ENCODE data around the gene CA5B. TPM values are rescaled to one million over a fixed set of nuclear protein-coding genes. Genes with fewer than 3 reads are reported as not detected.

The CA5B gene
- total RNA-seq, 1 experiment from 2014 or later, result 12.1 TPM

DNA sequence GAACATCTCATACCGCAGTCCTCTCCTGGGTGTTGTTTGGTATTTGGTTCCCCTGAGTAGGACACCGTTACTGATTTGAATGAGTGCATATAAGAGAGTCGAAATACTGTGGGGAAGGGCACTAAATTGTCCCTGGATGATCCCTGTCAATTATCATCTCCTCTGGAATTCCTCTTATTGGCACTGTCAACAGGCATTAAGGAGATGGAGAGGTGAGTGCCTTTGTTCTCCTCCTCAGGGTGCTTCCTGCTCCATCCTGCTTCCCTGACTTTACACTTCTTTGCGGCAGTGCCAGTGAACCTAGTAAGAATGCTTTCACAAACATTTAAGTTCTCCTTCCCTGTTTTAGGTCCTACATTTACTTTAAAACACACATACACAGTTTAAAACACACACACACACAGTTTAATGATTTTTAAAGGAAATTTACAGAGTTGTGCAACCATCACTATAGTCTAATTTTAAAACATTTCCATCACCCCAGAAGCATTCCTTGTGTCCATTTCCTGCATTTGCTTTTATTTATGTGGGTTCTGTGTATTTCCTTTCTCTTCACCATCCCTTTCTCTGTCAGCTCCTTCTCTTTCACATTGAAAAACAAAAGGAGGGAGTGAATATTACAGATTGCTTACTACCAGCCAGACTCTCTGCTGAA is 31.4 kb downstream of the CA5B start:
- H3F3A ChIP-seq (ENCODE audit: insufficient read depth, low read depth), result no peaks in the 10 kb centered on the region
- H3K4me3 ChIP-seq, result no peak overlapping the region
- no peak overlapping the region for H2AFZ ChIP-seq
- CTCF ChIA-PET, result no interaction called here
- H3K4me2 ChIP-seq, result no peak overlapping the region
- no TSS peak for BruUV-seq (replicated peaks)
- H3K4me1 ChIP-seq (replicated peaks; ENCODE audit: insufficient read depth), result no peaks in the 10 kb centered on the region
- no peaks in the 10 kb centered on the region for H4K20me1 ChIP-seq (ENCODE audit: insufficient read depth)
- H3K27me3 ChIP-seq (ENCODE audit: insufficient read depth, low read depth), result no peaks in the 10 kb centered on the region
- no peaks in the 10 kb centered on the region for H3K36me3 ChIP-seq (ENCODE audit: low read depth)
- no peak for TF ChIP-seq EZH2 (IDR thresholded peaks at IDR 0.05; ENCODE audit: low read depth)
- TF ChIP-seq, protein P1, sequence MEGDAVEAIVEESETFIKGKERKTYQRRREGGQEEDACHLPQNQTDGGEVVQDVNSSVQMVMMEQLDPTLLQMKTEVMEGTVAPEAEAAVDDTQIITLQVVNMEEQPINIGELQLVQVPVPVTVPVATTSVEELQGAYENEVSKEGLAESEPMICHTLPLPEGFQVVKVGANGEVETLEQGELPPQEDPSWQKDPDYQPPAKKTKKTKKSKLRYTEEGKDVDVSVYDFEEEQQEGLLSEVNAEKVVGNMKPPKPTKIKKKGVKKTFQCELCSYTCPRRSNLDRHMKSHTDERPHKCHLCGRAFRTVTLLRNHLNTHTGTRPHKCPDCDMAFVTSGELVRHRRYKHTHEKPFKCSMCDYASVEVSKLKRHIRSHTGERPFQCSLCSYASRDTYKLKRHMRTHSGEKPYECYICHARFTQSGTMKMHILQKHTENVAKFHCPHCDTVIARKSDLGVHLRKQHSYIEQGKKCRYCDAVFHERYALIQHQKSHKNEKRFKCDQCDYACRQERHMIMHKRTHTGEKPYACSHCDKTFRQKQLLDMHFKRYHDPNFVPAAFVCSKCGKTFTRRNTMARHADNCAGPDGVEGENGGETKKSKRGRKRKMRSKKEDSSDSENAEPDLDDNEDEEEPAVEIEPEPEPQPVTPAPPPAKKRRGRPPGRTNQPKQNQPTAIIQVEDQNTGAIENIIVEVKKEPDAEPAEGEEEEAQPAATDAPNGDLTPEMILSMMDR (conservative IDR thresholded peaks at IDR 0.05), result no peak
- intact Hi-C loops (cut with micrococcal nuclease; ENCODE audit: unreplicated experiment), result no loop called here
- H3K79me2 ChIP-seq (ENCODE audit: low read depth), result no peaks in the 10 kb centered on the region
- no peaks in the 10 kb centered on the region for H3K9me2 ChIP-seq (ENCODE audit: insufficient read depth)
- no peak for DNase-seq
- H3K27ac ChIP-seq, result no peak overlapping the region
- H3K9me3 ChIP-seq (ENCODE audit: insufficient read depth, low read depth), result no peaks in the 10 kb centered on the region
- POLR2A ChIA-PET (ENCODE audit: unreplicated experiment), result no interaction called here

DNA sequence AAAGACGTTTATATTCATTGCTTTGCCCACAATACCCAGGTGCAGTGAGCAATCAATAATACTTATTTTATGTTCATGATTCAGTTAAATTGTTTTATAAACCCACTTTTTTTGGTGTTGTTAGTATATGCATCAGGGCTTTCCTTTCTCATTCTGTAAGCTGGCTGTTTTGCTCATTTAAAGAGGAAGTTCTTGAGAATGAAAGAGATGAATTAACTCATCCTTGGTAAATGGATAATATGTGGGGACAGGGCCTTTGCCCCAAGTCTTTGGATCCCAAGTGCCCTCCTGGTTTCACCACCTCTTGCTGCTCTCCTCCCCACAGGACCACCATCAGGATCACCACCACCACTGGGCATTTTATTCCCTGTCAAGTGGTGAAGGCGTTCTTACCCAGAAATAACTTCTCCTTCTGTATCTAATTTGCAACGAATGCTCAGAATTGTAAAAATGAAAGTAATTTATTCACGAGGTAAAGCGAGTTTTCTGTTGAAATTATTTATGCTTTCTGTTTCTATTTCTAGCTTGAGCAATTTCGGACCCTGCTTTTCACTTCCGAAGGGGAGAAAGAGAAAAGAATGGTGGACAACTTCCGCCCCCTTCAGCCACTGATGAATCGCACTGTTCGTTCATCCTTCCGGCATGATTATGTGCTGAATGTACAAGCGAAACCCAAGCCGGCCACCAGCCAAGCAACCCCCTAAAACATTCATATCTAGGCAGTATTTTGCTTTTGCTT is 44.1 kb downstream of the CA5B start:
- no peak for TF ChIP-seq EZH2 (IDR thresholded peaks at IDR 0.05; ENCODE audit: low read depth)
- TF ChIP-seq, protein P1 (conservative IDR thresholded peaks at IDR 0.05), result no peak
- POLR2A ChIA-PET (ENCODE audit: unreplicated experiment), result no interaction called here
- intact Hi-C loops (cut with micrococcal nuclease; ENCODE audit: unreplicated experiment), result no loop called here
- H3K79me2 ChIP-seq (ENCODE audit: low read depth), result no peaks in the 10 kb centered on the region
- H3K27ac ChIP-seq, result no peak overlapping the region
- CTCF ChIA-PET, result no interaction called here
- no peaks in the 10 kb centered on the region for H3K9me3 ChIP-seq (ENCODE audit: insufficient read depth, low read depth)
- BruUV-seq (replicated peaks), result no TSS peak
- no peaks in the 10 kb centered on the region; the same call in 1 of the 2 replicates for H3K36me3 ChIP-seq (ENCODE audit: low read depth)
- H3K4me3 ChIP-seq, result no peak overlapping the region
- H3K4me2 ChIP-seq, result no peak overlapping the region
- no peaks in the 10 kb centered on the region for H3K27me3 ChIP-seq (ENCODE audit: insufficient read depth, low read depth)
- no peak overlapping the region for H2AFZ ChIP-seq
- no peaks in the 10 kb centered on the region for H3K4me1 ChIP-seq (replicated peaks; ENCODE audit: insufficient read depth)
- H3K9me2 ChIP-seq (ENCODE audit: insufficient read depth), result no peaks in the 10 kb centered on the region
- H4K20me1 ChIP-seq (ENCODE audit: insufficient read depth), result no peaks in the 10 kb centered on the region
- DNase-seq, result no peak
- H3F3A ChIP-seq (ENCODE audit: insufficient read depth, low read depth), result no peaks in the 10 kb centered on the region

DNA sequence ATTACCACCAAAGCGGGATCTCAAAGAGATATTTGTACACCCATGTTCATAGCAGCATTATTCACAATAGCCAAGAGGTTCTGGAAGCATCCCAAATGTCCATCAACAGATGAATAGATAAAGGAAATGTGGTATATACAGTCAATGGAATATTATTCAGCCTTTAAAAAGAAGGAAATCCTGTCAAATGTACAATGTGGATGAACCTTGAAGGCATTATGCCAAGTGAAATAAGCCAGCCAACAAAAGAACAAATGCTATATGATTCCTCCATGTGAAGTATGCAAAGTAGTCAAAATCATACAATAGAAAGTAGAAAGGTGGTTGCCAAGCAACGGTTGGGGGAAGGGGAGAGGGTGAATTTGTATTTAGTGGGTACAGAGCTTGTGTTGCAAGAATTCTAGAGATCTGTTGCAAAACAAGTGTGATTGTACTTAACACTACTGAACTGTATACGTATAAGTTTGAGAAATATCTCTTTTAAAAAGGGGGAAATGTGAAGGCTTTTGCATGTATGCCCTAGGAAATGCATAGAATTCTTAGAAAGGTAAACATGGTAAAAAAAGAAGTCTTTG is 47.2 kb downstream of the CA5B start:
- no peak overlapping the region for H3K4me2 ChIP-seq
- ChIA-PET CTCF (no interaction called here), POLR2A (ENCODE audit: unreplicated experiment) (no interaction called here)
- BruUV-seq (replicated peaks), result no TSS peak
- H2AFZ ChIP-seq, result no peak overlapping the region
- H3K27me3 ChIP-seq (ENCODE audit: insufficient read depth, low read depth), result no peaks in the 10 kb centered on the region
- no peaks in the 10 kb centered on the region for H4K20me1 ChIP-seq (ENCODE audit: insufficient read depth)
- H3K9me2 ChIP-seq (ENCODE audit: insufficient read depth), result no peaks in the 10 kb centered on the region
- TF ChIP-seq, protein P1 (conservative IDR thresholded peaks at IDR 0.05), result no peak
- no peak for TF ChIP-seq EZH2 (IDR thresholded peaks at IDR 0.05; ENCODE audit: low read depth)
- no peak for DNase-seq
- H3K79me2 ChIP-seq (ENCODE audit: low read depth), result no peaks in the 10 kb centered on the region
- intact Hi-C loops (cut with micrococcal nuclease; ENCODE audit: unreplicated experiment), result no loop called here
- no peaks in the 10 kb centered on the region for H3K36me3 ChIP-seq (ENCODE audit: low read depth)
- H3K4me1 ChIP-seq (replicated peaks; ENCODE audit: insufficient read depth), result peaks cover 8% of the 10 kb centered on the region; the same call in 1 of the 2 replicates
- H3F3A ChIP-seq (ENCODE audit: insufficient read depth, low read depth), result 0 out of 2 replicates have a peak, but pooled peaks cover 9% of the 10 kb centered on the region
- H3K4me3 ChIP-seq, result no peak overlapping the region
- H3K9me3 ChIP-seq (ENCODE audit: insufficient read depth, low read depth), result no peaks in the 10 kb centered on the region
- H3K27ac ChIP-seq, result no peak overlapping the region

Data from PC-9 (cell line).